NT2/D1 (cell line): Measurements from ENCODE around the gene TMEM239.

Experiments
- YY1 ChIP-seq: IDR thresholded peaks from 2 replicates; pipeline ENCODE4 v1.6.1; 2011; ENCODE audit not compliant: insufficient read length, insufficient read depth
- ZNF274 ChIP-seq: IDR thresholded peaks from 2 replicates; pipeline ENCODE4 v1.6.1; 2011; ENCODE audit warnings: mild to moderate bottlenecking, low read depth, low read length

DNA sequence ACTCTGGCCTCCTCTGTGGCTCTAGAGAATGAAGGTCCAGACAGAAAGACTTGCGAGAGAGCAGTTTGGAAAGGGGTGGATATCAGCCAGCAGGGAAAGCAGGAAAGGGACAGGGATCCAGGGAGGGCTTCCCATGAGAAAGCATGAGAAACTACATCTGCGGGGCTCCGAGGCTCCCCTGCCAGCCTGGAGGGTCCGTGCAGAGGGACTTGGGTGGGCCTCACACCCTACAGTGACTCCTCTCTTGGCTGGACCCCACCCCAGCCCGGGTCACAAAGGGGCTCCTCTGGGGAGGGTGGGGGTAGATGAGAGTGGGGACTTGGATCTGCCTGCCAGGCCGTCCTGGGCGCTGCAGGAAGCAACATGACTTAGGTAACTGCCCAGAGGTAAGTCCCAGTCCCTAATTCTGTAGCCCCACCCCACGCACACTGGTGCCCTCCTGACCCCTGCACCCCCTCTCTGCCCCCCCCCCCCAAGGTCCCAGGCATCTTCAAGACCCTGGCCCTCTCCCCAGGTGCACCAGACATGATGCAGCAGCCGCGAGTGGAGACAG, at the start of gene TMEM239:
- no peak for TF ChIP-seq YY1
- no peak for TF ChIP-seq ZNF274
